ENCODE measurements around the gene DNPH1.

The DNPH1 gene

GRCh38 chr6:43254846-43255245 is 25.6 kb upstream of the DNPH1 start:
- TF ChIP-seq CTCF (IDR thresholded peaks at IDR 0.05), result no peak
- no peak for TF ChIP-seq ZFX (IDR thresholded peaks at IDR 0.05; ENCODE audit: borderline replicate concordance)
- H3K27ac ChIP-seq, result no peak overlapping the region

DNA sequence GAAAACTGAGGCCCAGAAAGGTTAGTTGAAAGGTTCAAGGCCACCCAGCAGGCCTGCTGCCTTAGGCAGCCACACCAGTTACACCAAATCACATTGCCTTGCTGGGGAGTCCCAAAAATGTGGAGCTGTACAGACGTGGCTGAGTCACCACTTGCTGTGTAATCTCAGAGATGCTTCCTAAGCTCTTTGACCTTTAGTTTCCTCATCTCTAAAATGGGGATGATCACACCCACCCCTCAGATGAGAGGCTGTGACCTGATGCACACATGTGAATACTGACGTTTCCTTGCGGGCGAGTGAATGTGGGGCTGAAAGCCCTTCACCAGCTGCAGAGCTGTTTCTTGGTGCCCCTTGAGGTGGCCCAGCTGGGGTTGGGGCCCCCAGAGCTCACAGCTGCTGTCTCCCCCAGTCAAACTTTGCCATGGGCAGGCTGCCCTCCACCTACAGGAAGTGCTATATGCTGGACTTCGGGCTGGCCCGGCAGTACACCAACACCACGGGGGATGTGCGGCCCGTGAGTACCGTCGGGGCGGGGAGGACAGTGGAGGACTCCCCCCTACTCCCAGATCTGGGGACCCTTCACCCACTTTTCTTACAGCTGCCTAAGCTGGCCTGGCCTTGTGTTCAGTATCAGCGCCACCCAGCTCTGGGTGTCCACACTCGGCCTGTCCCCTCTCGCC is 25.0 kb upstream of the DNPH1 start:
- no peak overlapping the region for H3K27ac ChIP-seq
- TF ChIP-seq CTCF (IDR thresholded peaks at IDR 0.05) (no peak), ZFX (IDR thresholded peaks at IDR 0.05; ENCODE audit: borderline replicate concordance) (no peak)

DNA sequence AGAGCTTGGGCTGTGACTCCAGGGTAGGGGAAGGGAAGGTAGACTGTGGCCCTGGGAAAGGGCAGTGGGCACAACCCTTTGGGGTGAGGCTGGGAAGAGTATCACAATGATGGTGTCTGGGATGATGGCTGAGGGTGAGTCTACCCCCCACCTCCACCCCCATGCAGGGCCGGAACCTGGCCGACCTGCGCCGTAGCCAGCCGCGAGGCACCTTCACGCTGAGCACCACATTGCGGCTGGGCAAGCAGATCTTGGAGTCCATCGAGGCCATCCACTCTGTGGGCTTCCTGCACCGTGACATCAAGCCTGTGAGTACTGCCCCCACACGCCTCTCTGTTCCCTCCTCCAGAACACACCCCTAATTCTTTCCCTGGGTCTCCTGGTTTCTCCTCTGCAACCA is 24.1 kb upstream of the DNPH1 start:
- TF ChIP-seq ZFX (IDR thresholded peaks at IDR 0.05; ENCODE audit: borderline replicate concordance) (no peak), CTCF (IDR thresholded peaks at IDR 0.05) (no peak)
- no peak overlapping the region for H3K27ac ChIP-seq

- no peak for TF ChIP-seq ZFX (IDR thresholded peaks at IDR 0.05; ENCODE audit: borderline replicate concordance)
- no peak for TF ChIP-seq CTCF (IDR thresholded peaks at IDR 0.05)
- H3K27ac ChIP-seq, result no peak overlapping the region; the same call in 1 of the 2 replicates
Measured at GRCh38 chr6:43250992-43251373, 21.7 kb upstream of the DNPH1 start.

GRCh38 chr6:43248791-43249190 is 19.5 kb upstream of the DNPH1 start:
- TF ChIP-seq ZFX (IDR thresholded peaks at IDR 0.05; ENCODE audit: borderline replicate concordance) (no peak), CTCF (IDR thresholded peaks at IDR 0.05) (no peak)
- H3K27ac ChIP-seq, result no peak overlapping the region

DNA sequence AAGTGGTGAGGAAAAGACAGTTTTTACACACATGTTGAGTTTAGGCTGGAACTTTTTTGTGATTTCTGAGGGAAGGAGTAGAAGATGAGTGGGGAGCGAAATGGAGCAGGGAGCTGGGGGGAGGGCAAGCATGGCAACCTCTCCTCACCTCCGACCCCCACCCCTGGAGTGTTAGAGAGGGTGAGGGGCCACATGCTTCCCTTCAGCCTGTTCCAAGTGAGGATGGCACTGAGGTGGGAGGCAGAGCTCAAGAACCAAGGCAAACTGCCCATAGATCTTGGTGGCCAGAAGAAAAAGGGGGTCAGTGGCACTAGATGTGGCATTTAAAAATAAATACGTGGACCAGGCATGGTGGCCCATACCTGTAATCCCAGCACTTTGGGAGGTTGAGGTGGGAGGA is 18.8 kb upstream of the DNPH1 start:
- no peak overlapping the region for H3K27ac ChIP-seq
- TF ChIP-seq ZFX (IDR thresholded peaks at IDR 0.05; ENCODE audit: borderline replicate concordance) (no peak), CTCF (IDR thresholded peaks at IDR 0.05) (no peak)

- TF ChIP-seq CTCF (IDR thresholded peaks at IDR 0.05) (no peak), ZFX (IDR thresholded peaks at IDR 0.05; ENCODE audit: borderline replicate concordance) (no peak)
- H3K27ac ChIP-seq, result peak overlapping the region; percentile 65
Measured at GRCh38 chr6:43247114-43247999, 18.1 kb upstream of the DNPH1 start.
